Endothelial cell of umbilical vein (primary cell): ENCODE results near the gene TXK.

Experiments used
- EZH2 ChIP-seq: IDR thresholded peaks from 2 replicates; pipeline ENCODE4 v1.6.1; 2012; ENCODE audit warnings: borderline replicate concordance, low read depth, mild to moderate bottlenecking, moderate library complexity, low read length, inconsistent platforms; ENCODE audit not compliant: severe bottlenecking
- FOS ChIP-seq: IDR thresholded peaks from 2 replicates; pipeline ENCODE4 v1.6.1; 2011; ENCODE audit warnings: mild to moderate bottlenecking, low read length, moderate library complexity, borderline replicate concordance; ENCODE audit not compliant: insufficient read depth
- MAX ChIP-seq: IDR thresholded peaks from 2 replicates; pipeline ENCODE4 v1.6.1; 2011; ENCODE audit not compliant: insufficient read depth, insufficient read length
- MYC ChIP-seq: IDR thresholded peaks from one replicate; pipeline ENCODE4 v1.6.1; 2011; ENCODE audit warnings: mild to moderate bottlenecking, low read depth, low read length
- POLR2A ChIP-seq: IDR thresholded peaks from 2 replicates; pipeline ENCODE4 v1.6.1; 2012; ENCODE audit warnings: low read depth, mild to moderate bottlenecking, control low read depth, low read length
- TF ChIP-seq, protein P1 (sequence below), 2 donors: IDR thresholded peaks; 1 replicate in 1 of 2; 2 replicates in 1 of 2; pipeline ENCODE4 v1.5.1; 2011; ENCODE audit warnings: low read length in 2 of 2, mild to moderate bottlenecking in 2 of 2, moderate library complexity in 2 of 2, control low read depth in 1 of 2, inconsistent platforms in 1 of 2, low read depth in 1 of 2; ENCODE audit not compliant: insufficient read depth in 1 of 2; ENCODE audit errors: extremely low read depth in 1 of 2

- TF ChIP-seq, protein P1, sequence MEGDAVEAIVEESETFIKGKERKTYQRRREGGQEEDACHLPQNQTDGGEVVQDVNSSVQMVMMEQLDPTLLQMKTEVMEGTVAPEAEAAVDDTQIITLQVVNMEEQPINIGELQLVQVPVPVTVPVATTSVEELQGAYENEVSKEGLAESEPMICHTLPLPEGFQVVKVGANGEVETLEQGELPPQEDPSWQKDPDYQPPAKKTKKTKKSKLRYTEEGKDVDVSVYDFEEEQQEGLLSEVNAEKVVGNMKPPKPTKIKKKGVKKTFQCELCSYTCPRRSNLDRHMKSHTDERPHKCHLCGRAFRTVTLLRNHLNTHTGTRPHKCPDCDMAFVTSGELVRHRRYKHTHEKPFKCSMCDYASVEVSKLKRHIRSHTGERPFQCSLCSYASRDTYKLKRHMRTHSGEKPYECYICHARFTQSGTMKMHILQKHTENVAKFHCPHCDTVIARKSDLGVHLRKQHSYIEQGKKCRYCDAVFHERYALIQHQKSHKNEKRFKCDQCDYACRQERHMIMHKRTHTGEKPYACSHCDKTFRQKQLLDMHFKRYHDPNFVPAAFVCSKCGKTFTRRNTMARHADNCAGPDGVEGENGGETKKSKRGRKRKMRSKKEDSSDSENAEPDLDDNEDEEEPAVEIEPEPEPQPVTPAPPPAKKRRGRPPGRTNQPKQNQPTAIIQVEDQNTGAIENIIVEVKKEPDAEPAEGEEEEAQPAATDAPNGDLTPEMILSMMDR (IDR thresholded peaks at IDR 0.05; ENCODE audit: extremely low read depth in 1 of 2, insufficient read depth in 1 of 2, low read depth in 1 of 2, low read length in 2 of 2), result no peak
- TF ChIP-seq MAX (no peak), EZH2 (no peak), FOS (no peak), POLR2A (no peak), MYC (no peak)
These were observed 38.6 kb upstream of the TXK start for GRCh38 chr4:48172651-48173050.
